Calu3 (cell line): ENCODE data around the gene ACSL5. TPM values are rescaled to one million over a fixed set of nuclear protein-coding genes. Genes with fewer than 3 reads are reported as not detected.

ENCODE experiments used
- Bru-seq: library from RNA; stranded (reverse); fragments of 400-500 nt; gene quantifications from one replicate; lab custom pipeline; 2021; lab: Mats Ljungman, UMichigan
- BruChase-seq, 2 experiments: library from RNA; stranded (reverse); fragments of 400-500 nt; gene quantifications; one replicate each; lab custom pipeline; 2021; lab: Mats Ljungman, UMichigan
- BruUV-seq: library from RNA; stranded (reverse); fragments of 400-500 nt; replicated peaks from 2 replicates; lab custom pipeline; 2021; lab: Mats Ljungman, UMichigan
- CTCF ChIA-PET: fragments of 300-600 bp; sonication (Branson Sonifier 250); formaldehyde crosslinking; loops from one replicate; lab custom pipeline; 2022; ENCODE audit warnings: antibody characterized with exemption; lab: Charles Lee
- DNase-seq: peaks from one replicate; pipeline ENCODE4 v3.0.0; 2022
- H3K27ac Mint-ChIP-seq: one replicate; pipeline ENCODE4 v1.8.0; 2022; ENCODE audit warnings: mixed read lengths; ENCODE audit not compliant: unreplicated experiment
- H3K27me3 Mint-ChIP-seq: one replicate; pipeline ENCODE4 v1.8.0; 2022; ENCODE audit warnings: mixed read lengths; ENCODE audit not compliant: unreplicated experiment
- H3K36me3 Mint-ChIP-seq: one replicate; pipeline ENCODE4 v1.8.0; 2022; ENCODE audit warnings: mild to moderate bottlenecking, moderate library complexity, mixed read lengths; ENCODE audit not compliant: insufficient read depth, unreplicated experiment
- H3K4me1 Mint-ChIP-seq: one replicate; pipeline ENCODE4 v1.8.0; 2022; ENCODE audit warnings: mild to moderate bottlenecking, low read depth, mixed read lengths; ENCODE audit not compliant: unreplicated experiment
- H3K4me3 Mint-ChIP-seq: one replicate; pipeline ENCODE4 v1.8.0; 2022; ENCODE audit warnings: mild to moderate bottlenecking, low read depth, moderate library complexity, mixed read lengths; ENCODE audit not compliant: unreplicated experiment
- H3K9me3 Mint-ChIP-seq: one replicate; pipeline ENCODE4 v1.8.0; 2022; ENCODE audit warnings: low read depth, mixed read lengths; ENCODE audit not compliant: unreplicated experiment
- CTCF ChIP-seq: fragments of 200-600 bp; IDR thresholded peaks from one replicate; pipeline ENCODE4 v1.8.0; 2022; ENCODE audit warnings: antibody characterized with exemption; ENCODE audit not compliant: unreplicated experiment
- intact Hi-C: fragments of 100-400 bp; cut with micrococcal nuclease; formaldehyde crosslinking; loops from one replicate; pipeline ENCODE4 v1.10.0; 2022; ENCODE audit not compliant: unreplicated experiment
- long read RNA-seq: library from polyadenylated mRNA; stranded (forward); transcript quantifications from one replicate; pipeline ENCODE4 v2.0.0, GENCODE V29; 2022
- total RNA-seq: library from RNA; stranded (reverse); gene quantifications from 2 replicates; pipeline ENCODE4 v1.2.3, GENCODE V29; 2022

Gene ACSL5, protein sequence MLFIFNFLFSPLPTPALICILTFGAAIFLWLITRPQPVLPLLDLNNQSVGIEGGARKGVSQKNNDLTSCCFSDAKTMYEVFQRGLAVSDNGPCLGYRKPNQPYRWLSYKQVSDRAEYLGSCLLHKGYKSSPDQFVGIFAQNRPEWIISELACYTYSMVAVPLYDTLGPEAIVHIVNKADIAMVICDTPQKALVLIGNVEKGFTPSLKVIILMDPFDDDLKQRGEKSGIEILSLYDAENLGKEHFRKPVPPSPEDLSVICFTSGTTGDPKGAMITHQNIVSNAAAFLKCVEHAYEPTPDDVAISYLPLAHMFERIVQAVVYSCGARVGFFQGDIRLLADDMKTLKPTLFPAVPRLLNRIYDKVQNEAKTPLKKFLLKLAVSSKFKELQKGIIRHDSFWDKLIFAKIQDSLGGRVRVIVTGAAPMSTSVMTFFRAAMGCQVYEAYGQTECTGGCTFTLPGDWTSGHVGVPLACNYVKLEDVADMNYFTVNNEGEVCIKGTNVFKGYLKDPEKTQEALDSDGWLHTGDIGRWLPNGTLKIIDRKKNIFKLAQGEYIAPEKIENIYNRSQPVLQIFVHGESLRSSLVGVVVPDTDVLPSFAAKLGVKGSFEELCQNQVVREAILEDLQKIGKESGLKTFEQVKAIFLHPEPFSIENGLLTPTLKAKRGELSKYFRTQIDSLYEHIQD
- total RNA-seq: 35.3 and 59.2 TPM in 2 replicates
- percentile 79 among the genes with signal in this experiment for Bru-seq, nascent RNA
- percentile 64 among the genes with signal in this experiment for BruChase-seq, experiment 1, labeled RNA remaining after a 6-hour chase
- percentile 56 among the genes with signal in this experiment for BruChase-seq, experiment 2, labeled RNA remaining after a 2-hour chase
- long read RNA-seq, transcript ACSL5-203 (21 exons, 3,353 nt): major isoform, 99 of 130 reads
- long read RNA-seq, partial matches to known transcripts: 14 of 130 reads
- long read RNA-seq, other reads (novel, unspliced or antisense): 13 of 130 reads

- H3K27me3 Mint-ChIP-seq: no peaks in the 10 kb centered on the region
- peaks cover 33% of the 10 kb centered on the region for H3K4me1 Mint-ChIP-seq
- H3K9me3 Mint-ChIP-seq: no peaks in the 10 kb centered on the region
- intact Hi-C loops: no loop called here
- peak within 1 kb of the TSS; percentile 99 for H3K27ac Mint-ChIP-seq
- no peak for DNase-seq
- BruUV-seq: no TSS peak
- peaks cover 16% of the 10 kb centered on the region for H3K36me3 Mint-ChIP-seq
- CTCF ChIA-PET: interaction anchor here (0.6 to 1.9 kb wide), 7 partner anchors 9 to 61 kb away, joined by 3 to 8 read pairs (median 3); no protein-coding TSS in a partner anchor
- TF ChIP-seq CTCF: no peak
- no peak within 1 kb of the TSS for H3K4me3 Mint-ChIP-seq
Measured at GRCh38 chr10:112373912-112374338, at the start of gene ACSL5. ACSL5 (plus strand) TSS chr10:112374116; CDS start chr10:112394947, 20,831 bp downstream.

- Mint-ChIP-seq H3K36me3 (no peaks in the 10 kb centered on the region), H3K4me3 (no peak overlapping the region), H3K27me3 (no peaks in the 10 kb centered on the region), H3K4me1 (peaks cover 28% of the 10 kb centered on the region), H3K27ac (no peak overlapping the region), H3K9me3 (no peaks in the 10 kb centered on the region)
- DNase-seq: no peak
- CTCF ChIA-PET: no interaction called here
- TF ChIP-seq CTCF: no peak
- intact Hi-C loops: no loop called here
- BruUV-seq: no TSS peak
Measured at GRCh38 chr10:112327678-112328077, 46.2 kb upstream of the ACSL5 start.

DNA sequence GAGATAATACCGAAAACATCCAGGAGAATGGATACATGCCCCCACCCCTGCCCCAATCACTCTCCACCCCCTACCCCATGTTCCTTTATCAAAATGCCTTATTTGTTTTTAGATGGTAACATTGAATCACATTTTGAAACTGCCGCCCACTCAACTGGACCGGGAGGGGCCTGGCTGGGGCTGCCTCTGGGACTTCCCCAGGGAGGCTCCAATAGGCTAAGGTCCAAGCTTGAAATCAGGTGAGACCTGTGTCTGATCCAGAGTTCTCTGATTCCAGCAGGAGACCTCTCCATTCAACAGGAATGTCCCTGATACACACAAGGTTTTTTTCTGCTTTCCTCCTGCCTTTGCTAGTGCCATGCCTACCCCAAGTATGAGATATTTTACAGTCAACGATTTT is 43.8 kb upstream of the ACSL5 start:
- no peak for TF ChIP-seq CTCF

DNA sequence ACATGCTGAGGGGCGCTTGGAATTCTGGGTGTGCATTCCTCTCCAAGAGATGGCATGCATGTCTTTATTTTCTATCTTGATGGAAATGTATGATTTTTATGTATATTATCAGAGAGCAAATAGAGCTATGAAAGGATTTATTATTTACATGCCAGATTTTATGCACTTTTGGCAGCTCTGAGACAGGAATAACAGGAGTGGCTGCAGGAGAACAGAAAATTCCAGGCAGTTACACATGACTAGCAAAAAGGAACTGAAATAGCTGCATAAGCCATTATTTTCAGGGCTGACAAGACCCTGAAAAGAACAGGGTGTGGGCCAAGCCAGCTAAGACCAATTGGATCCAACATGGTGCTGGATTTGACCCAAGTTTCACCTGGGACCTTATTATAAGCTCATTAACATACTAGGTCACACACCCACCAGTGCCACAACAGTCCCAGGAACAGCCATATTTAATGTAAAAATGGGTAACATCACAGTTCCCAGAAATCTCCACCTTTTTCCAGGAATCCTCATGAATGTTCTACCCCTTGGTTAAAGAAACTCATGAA is 43.2 kb upstream of the ACSL5 start:
- intact Hi-C loops: loop anchor here (5.0 kb wide), 2 partner anchors 62 to 107 kb away; no protein-coding TSS in a partner anchor
- Mint-ChIP-seq H3K36me3 (no peaks in the 10 kb centered on the region), H3K4me1 (peaks cover 45% of the 10 kb centered on the region), H3K4me3 (no peak overlapping the region), H3K27ac (no peak overlapping the region), H3K9me3 (no peaks in the 10 kb centered on the region), H3K27me3 (no peaks in the 10 kb centered on the region)
- CTCF ChIA-PET: no interaction called here
- DNase-seq: no peak
- BruUV-seq: no TSS peak
- no peak for TF ChIP-seq CTCF

More for the DNA sequence above, 43.8 kb upstream of the ACSL5 start:
- CTCF ChIA-PET: no interaction called here
- no TSS peak for BruUV-seq
- no peak overlapping the region for H3K27ac Mint-ChIP-seq
- intact Hi-C loops: loop anchor here (5.0 kb wide), 2 partner anchors 62 to 107 kb away; no protein-coding TSS in a partner anchor
- no peaks in the 10 kb centered on the region for H3K36me3 Mint-ChIP-seq
- H3K9me3 Mint-ChIP-seq: no peaks in the 10 kb centered on the region
- no peak for DNase-seq
- no peaks in the 10 kb centered on the region for H3K27me3 Mint-ChIP-seq
- no peak overlapping the region for H3K4me3 Mint-ChIP-seq
- peaks cover 40% of the 10 kb centered on the region for H3K4me1 Mint-ChIP-seq
